A673 (cell line): ENCODE results near the gene BPIFB2.

Experiments used
- CTCF ChIP-seq: fragments of 300-800, 200-600 bp; sonication (generic); conservative IDR thresholded peaks from 2 replicates; pipeline ENCODE4 v1.5.1; 2017; ENCODE audit warnings: low read depth, mild to moderate bottlenecking, antibody characterized with exemption, low read length, moderate library complexity, mixed read lengths
- EZH2 ChIP-seq: fragments of 200-600 bp; sonication (generic); IDR thresholded peaks from 2 replicates; pipeline ENCODE4 v1.6.1; 2017; ENCODE audit warnings: borderline replicate concordance, low read depth, mild to moderate bottlenecking, mixed read lengths, antibody characterized with exemption, low read length; ENCODE audit not compliant: poor library complexity, severe bottlenecking

GRCh38 chr20:33005132-33005566 lies 2.4 kb upstream of the BPIFB2 start:
- peak; percentile 59 for TF ChIP-seq CTCF
- no peak for TF ChIP-seq EZH2
